ENCODE results near the gene NPAS3.

NPAS3 gene

GRCh38 chr14:33806905-33807304, 868.2 kb downstream of the NPAS3 start:
- H3K4me3 ChIP-seq (ENCODE audit: low read depth, low read length): no peak overlapping the region
- no peak for TF ChIP-seq CTCF (IDR thresholded peaks at IDR 0.05; ENCODE audit: insufficient read depth, low read depth, low read length, missing control alignments)
- DNase-seq (ENCODE audit: low read depth): no peak

DNA sequence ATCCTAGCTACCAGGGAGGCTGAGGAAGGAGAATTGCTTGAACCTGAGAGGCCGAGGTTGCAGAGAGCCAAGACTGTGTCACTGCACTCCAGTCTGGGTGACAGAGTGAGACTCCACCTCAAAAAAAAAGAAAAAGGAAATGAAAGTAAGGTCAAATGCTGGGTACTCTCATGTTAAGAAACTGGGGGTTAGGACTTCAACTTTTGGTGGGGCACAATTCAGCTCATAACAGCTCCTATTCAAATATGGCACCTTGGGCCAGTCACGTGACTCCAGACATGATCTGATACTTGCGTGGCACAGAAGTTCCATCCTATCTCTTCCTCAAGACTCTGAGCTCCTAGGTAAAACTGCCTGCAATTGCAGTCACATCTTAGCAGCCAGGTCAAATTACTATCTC, 869.5 kb downstream of the NPAS3 start:
- no peak for TF ChIP-seq CTCF (IDR thresholded peaks at IDR 0.05; ENCODE audit: insufficient read depth, low read depth, low read length, missing control alignments)
- DNase-seq (ENCODE audit: low read depth): no peak
- no peak overlapping the region for H3K4me3 ChIP-seq (ENCODE audit: low read depth, low read length)

- no peak for DNase-seq (ENCODE audit: low read depth)
- H3K4me3 ChIP-seq (ENCODE audit: low read depth, low read length): no peak overlapping the region
- no peak for TF ChIP-seq CTCF (IDR thresholded peaks at IDR 0.05; ENCODE audit: insufficient read depth, low read depth, low read length, missing control alignments)
Observed at GRCh38 chr14:33809396-33809981, 870.8 kb downstream of the NPAS3 start.

DNA sequence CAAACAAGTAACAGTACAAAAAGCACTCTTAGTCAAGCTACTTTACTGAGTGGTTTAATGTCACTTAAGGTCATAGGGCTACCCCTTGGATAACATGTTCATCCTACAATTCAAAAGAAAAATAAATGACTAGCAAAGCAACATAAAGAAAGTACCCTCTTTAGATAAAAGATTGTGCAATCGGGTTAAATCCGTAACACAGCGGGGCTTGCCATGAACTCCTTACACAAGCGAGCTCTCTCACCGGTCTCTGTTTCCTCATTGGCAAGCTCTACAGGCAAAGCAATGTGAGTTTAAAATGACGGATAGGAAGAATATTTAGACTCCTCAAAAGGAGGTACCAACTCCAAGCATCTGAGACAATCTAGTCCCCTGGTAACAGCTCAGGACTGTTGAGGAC, 871.6 kb downstream of the NPAS3 start:
- H3K4me3 ChIP-seq (ENCODE audit: low read depth, low read length): no peak overlapping the region
- no peak for TF ChIP-seq CTCF (IDR thresholded peaks at IDR 0.05; ENCODE audit: insufficient read depth, low read depth, low read length, missing control alignments)
- no peak for DNase-seq (ENCODE audit: low read depth)

DNA sequence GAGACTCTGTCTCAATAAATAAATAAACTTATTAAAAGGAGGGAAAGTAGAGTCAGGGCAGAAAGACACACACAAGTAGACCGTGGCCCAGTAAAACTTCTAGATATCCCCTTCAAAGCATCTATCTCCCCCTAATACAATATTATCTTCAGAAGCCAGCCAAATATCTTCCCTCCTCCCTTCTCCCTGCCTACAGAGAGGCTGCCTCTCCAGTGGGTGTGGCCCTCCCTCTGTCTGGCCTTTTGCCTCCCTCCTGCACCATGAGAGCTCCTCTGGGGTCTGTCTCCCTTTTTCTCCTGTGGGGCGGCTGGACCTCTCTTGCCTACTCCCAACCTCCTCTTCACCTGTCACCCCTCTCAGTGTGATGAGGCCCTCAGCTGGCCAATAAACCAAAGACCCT, 873.0 kb downstream of the NPAS3 start:
- H3K4me3 ChIP-seq (ENCODE audit: low read depth, low read length): no peak overlapping the region
- no peak for DNase-seq (ENCODE audit: low read depth)
- no peak for TF ChIP-seq CTCF (IDR thresholded peaks at IDR 0.05; ENCODE audit: insufficient read depth, low read depth, low read length, missing control alignments)

DNA sequence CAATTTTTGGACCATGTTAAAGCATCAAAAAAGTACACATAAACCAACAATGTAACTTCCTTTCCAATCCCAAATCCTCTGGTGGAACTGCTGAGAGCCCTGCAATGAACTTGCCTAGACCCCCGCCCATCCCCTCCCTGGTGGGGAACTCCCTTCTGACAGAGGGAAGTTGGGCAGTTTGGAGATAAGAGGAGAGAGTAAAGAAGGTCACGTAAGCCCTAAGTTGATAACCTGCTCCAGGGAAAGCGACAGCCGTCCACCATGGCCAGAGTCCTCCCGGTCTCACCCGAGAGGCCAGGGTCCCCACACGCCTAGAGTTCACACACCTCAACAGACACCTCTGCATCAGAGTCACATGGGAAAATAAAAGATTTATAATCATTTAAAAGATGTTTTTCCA, 873.5 kb downstream of the NPAS3 start:
- H3K4me3 ChIP-seq (ENCODE audit: low read depth, low read length): no peak overlapping the region
- DNase-seq (ENCODE audit: low read depth): no peak
- no peak for TF ChIP-seq CTCF (IDR thresholded peaks at IDR 0.05; ENCODE audit: insufficient read depth, low read depth, low read length, missing control alignments)

DNA sequence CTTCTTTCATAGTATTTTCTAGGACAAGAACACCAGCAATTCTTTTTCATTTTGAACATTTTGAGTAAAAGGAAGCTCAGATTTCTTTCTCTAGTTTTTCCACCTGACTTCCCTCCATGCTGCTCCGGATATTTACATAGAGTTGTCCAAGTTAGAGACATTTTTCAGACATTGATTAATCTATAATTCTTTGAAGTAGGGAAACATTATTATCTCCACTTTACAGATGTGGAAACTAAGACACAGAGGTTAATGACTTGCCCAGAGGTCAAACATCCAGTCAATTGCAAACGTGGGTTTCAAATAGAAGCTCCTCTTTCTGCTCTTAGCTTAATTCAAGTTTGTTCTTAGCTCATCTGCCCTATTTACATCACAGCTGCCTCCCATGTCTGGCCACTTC, 873.9 kb downstream of the NPAS3 start:
- no peak for DNase-seq (ENCODE audit: low read depth)
- H3K4me3 ChIP-seq (ENCODE audit: low read depth, low read length): no peak overlapping the region
- no peak for TF ChIP-seq CTCF (IDR thresholded peaks at IDR 0.05; ENCODE audit: insufficient read depth, low read depth, low read length, missing control alignments)
